ENCODE data around the gene CYB5R2. TPM values are rescaled to one million over a fixed set of nuclear protein-coding genes. Genes with fewer than 3 reads are reported as not detected.

CYB5R2 gene
- total and polyA plus RNA-seq, 9 donors: 11.8 to 32.0 (median 20.7) TPM

GRCh38 chr11:7690648-7691047 is 17.3 kb upstream of the CYB5R2 start:
- no peak overlapping the region for H3K4me3 ChIP-seq
- H3K27me3 ChIP-seq: no peaks in the 10 kb centered on the region
- TF ChIP-seq, protein P1, sequence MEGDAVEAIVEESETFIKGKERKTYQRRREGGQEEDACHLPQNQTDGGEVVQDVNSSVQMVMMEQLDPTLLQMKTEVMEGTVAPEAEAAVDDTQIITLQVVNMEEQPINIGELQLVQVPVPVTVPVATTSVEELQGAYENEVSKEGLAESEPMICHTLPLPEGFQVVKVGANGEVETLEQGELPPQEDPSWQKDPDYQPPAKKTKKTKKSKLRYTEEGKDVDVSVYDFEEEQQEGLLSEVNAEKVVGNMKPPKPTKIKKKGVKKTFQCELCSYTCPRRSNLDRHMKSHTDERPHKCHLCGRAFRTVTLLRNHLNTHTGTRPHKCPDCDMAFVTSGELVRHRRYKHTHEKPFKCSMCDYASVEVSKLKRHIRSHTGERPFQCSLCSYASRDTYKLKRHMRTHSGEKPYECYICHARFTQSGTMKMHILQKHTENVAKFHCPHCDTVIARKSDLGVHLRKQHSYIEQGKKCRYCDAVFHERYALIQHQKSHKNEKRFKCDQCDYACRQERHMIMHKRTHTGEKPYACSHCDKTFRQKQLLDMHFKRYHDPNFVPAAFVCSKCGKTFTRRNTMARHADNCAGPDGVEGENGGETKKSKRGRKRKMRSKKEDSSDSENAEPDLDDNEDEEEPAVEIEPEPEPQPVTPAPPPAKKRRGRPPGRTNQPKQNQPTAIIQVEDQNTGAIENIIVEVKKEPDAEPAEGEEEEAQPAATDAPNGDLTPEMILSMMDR (IDR thresholded peaks at IDR 0.05): peak in 1 of 3 donors; percentile 18
- no peak for TF ChIP-seq POLR2A (IDR thresholded peaks at IDR 0.05)
- intact Hi-C loops (cut with DNase I): loop anchor here in 1 of 4 donors (5.0 kb wide), 1 partner anchor 593 kb away; no protein-coding TSS in a partner anchor
- H3K9me3 ChIP-seq: no peaks in the 10 kb centered on the region
- H3K4me1 ChIP-seq (ENCODE audit: insufficient read depth): no peaks in the 10 kb centered on the region
- H3K27ac ChIP-seq: no peak overlapping the region
- no peak for DNase-seq
- WGBS, 3 donors: 37 to 64% (median 47%) methylated on average over 6 of the region's 6 CpGs
- no peaks in the 10 kb centered on the region for H3K36me3 ChIP-seq

- Histone ChIP-seq H3K4me1 (ENCODE audit: insufficient read depth) (no peaks in the 10 kb centered on the region), H3K36me3 (no peaks in the 10 kb centered on the region), H3K4me3 (no peak overlapping the region), H3K9me3 (no peaks in the 10 kb centered on the region), H3K27ac (no peak overlapping the region), H3K27me3 (no peaks in the 10 kb centered on the region)
- 51 to 69% (median 64%) methylated on average over 4 of the region's 4 CpGs for WGBS, 3 donors
- intact Hi-C loops (cut with DNase I): loop anchor here in 3 of 4 donors (2.0 to 10.0 kb wide), 3 partner anchors 114 to 118 kb away; no protein-coding TSS in a partner anchor
- DNase-seq: no peak
- no peak for TF ChIP-seq EP300 (IDR thresholded peaks at IDR 0.05)
Measured at GRCh38 chr11:7689239-7689638, 15.9 kb upstream of the CYB5R2 start.

DNA sequence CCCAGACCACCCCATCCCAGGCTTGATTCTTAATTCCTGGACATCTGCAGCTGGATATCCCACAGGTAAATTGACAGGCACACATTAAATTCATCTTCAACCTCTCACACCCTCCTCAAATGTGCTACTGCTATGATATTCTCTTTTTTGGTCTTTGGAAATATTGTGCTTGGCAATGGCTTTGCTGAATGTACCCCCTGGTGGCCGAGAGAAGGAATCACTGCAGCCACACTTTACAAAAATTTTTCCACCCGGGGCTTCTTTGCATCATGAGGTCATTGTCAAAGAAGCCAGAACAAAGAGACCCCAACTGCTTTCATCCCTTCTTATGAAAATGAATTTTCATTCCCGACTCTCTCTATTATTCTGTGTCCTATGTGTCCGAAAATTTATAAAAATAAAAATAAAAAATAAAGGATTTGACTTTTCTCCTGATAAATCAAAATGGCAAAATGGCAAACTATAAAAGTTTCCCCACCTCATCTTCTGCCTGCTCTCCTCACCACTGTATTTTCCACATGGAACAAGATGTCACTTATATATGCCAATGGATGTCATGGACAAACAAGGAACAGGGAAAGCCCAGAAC is 15.0 kb upstream of the CYB5R2 start:
- TF ChIP-seq, protein P1 (IDR thresholded peaks at IDR 0.05): peak in 2 of 3 donors; percentile 48 to 73
- TF ChIP-seq POLR2A (IDR thresholded peaks at IDR 0.05) (no peak), EP300 (IDR thresholded peaks at IDR 0.05) (no peak)
- WGBS, 3 donors: 10 to 17% (median 15%) methylated on average over 4 of the region's 4 CpGs
- intact Hi-C loops (cut with DNase I): loop anchor here in 3 of 4 donors (2.0 to 10.0 kb wide), 3 partner anchors 114 to 118 kb away; no protein-coding TSS in a partner anchor
- H3K36me3 ChIP-seq: no peaks in the 10 kb centered on the region
- no peaks in the 10 kb centered on the region for H3K9me3 ChIP-seq
- H3K27me3 ChIP-seq: no peaks in the 10 kb centered on the region
- no peak overlapping the region for H3K27ac ChIP-seq
- H3K4me3 ChIP-seq: no peak overlapping the region
- peak in 1 of 5 donors; percentile 25 for DNase-seq
- no peaks in the 10 kb centered on the region for H3K4me1 ChIP-seq (ENCODE audit: insufficient read depth)

DNA sequence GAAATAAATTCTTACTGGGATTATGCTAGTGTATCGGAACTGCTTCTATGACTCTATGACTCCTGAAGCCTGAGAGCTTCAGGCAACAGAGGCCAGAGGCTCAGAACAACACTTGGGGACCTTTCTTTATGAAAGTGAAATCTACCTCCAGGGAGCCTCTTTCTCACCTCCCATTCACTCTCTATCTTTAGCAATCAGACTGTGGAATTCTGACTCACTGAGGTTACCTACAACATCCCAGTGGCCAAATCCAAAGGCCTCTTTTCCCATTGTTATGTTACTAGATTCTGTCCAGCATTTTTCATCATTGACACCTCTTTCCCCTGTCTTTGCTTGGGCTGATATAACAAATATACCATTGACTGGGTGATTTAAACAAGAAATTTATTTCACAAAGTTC is 14.1 kb upstream of the CYB5R2 start:
- Histone ChIP-seq H3K27ac (no peak overlapping the region), H3K4me3 (no peak overlapping the region), H3K27me3 (no peaks in the 10 kb centered on the region), H3K36me3 (no peaks in the 10 kb centered on the region), H3K4me1 (ENCODE audit: insufficient read depth) (no peaks in the 10 kb centered on the region), H3K9me3 (no peaks in the 10 kb centered on the region)
- no peak for TF ChIP-seq POLR2A (IDR thresholded peaks at IDR 0.05)
- TF ChIP-seq, protein P1 (IDR thresholded peaks at IDR 0.05): no peak
- no peak for TF ChIP-seq EP300 (IDR thresholded peaks at IDR 0.05)
- WGBS, 3 donors: 90 to 98% (median 97%) methylated on average over 1 of the region's 1 CpG
- intact Hi-C loops (cut with DNase I): loop anchor here in 2 of 4 donors (5.0 to 10.0 kb wide), 2 partner anchors 113 to 115 kb away; no protein-coding TSS in a partner anchor
- DNase-seq: no peak

GRCh38 chr11:7686761-7687160 is 13.5 kb upstream of the CYB5R2 start:
- intact Hi-C loops (cut with DNase I): loop anchor here in 2 of 4 donors (5.0 to 10.0 kb wide), 2 partner anchors 112 to 114 kb away; no protein-coding TSS in a partner anchor
- H3K4me1 ChIP-seq (ENCODE audit: insufficient read depth): no peaks in the 10 kb centered on the region
- WGBS, 3 donors: 76 to 89% (median 88%) methylated on average over 4 of the region's 4 CpGs

More at GRCh38 chr11:7686761-7687160, 13.5 kb upstream of the CYB5R2 start:
- Histone ChIP-seq H3K9me3 (no peaks in the 10 kb centered on the region), H3K27me3 (no peaks in the 10 kb centered on the region), H3K36me3 (no peaks in the 10 kb centered on the region), H3K4me3 (no peak overlapping the region), H3K27ac (no peak overlapping the region)
- no peak for DNase-seq
- TF ChIP-seq POLR2A (IDR thresholded peaks at IDR 0.05) (no peak), EP300 (IDR thresholded peaks at IDR 0.05) (no peak)
